ENCODE measurements around the gene ELK3.

ELK3 gene

GRCh38 chr12:96155781-96156180 lies 38.4 kb upstream of the ELK3 start:
- no peak for TF ChIP-seq CTCF (IDR thresholded peaks at IDR 0.05; ENCODE audit: extremely low read depth, insufficient read depth, missing control alignments)
- no peak for DNase-seq (ENCODE audit: low spot score)
- in situ Hi-C loops (cut with MboI; ENCODE audit: low pct_unique_long_range_greater_than_20kb, low sequenced_read_pairs, unreplicated experiment): no loop called here

GRCh38 chr12:96156211-96156610 lies 38.0 kb upstream of the ELK3 start:
- no peak for DNase-seq (ENCODE audit: low spot score)
- TF ChIP-seq CTCF (IDR thresholded peaks at IDR 0.05; ENCODE audit: extremely low read depth, insufficient read depth, missing control alignments): no peak
- in situ Hi-C loops (cut with MboI; ENCODE audit: low pct_unique_long_range_greater_than_20kb, low sequenced_read_pairs, unreplicated experiment): no loop called here

DNA sequence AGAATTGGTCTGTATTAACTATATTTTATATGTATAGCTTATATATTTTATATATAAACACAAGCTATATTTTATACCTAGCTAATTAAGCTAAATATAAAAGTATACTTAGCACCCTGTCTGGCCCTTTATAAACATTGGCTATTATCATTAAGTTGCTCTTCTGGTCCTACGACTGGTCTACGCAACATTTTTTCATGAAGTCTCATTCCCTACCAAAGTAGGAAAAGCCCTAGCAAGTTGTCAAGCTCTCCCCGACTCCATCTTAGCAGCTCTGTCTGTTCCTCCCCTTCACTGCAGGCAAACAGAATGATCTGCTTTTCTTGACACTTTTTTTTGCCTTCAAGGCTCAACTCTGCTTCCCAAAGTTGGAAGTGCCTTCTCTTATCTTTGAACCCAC lies 36.7 kb upstream of the ELK3 start:
- no peak for TF ChIP-seq CTCF (IDR thresholded peaks at IDR 0.05; ENCODE audit: extremely low read depth, insufficient read depth, missing control alignments)
- no peak for DNase-seq (ENCODE audit: low spot score)
- in situ Hi-C loops (cut with MboI; ENCODE audit: low pct_unique_long_range_greater_than_20kb, low sequenced_read_pairs, unreplicated experiment): no loop called here

GRCh38 chr12:96164951-96165811 lies 29.0 kb upstream of the ELK3 start:
- no peak for TF ChIP-seq CTCF (IDR thresholded peaks at IDR 0.05; ENCODE audit: extremely low read depth, insufficient read depth, missing control alignments)
- in situ Hi-C loops (cut with MboI; ENCODE audit: low pct_unique_long_range_greater_than_20kb, low sequenced_read_pairs, unreplicated experiment): no loop called here
- DNase-seq (ENCODE audit: low spot score): no peak

DNA sequence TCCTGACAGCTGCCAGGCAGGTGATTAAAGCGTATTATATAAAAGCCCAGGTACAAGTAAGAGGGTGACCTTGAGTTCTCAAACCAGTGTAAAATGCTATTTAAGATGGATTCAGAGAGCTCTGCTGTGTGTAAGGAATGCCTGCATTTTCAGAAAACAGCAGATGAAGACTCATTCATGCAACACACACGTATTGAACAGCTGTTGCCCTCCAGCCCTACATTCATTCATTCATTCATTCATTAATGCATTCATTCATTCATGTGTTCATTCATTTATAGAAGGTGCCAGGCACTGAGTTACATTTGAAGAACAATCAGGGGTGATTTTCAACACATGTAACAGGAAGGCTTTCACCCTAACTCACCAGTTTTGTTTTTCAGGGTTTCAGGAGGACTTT lies 27.4 kb upstream of the ELK3 start:
- no peak for DNase-seq (ENCODE audit: low spot score)
- no peak for TF ChIP-seq CTCF (IDR thresholded peaks at IDR 0.05; ENCODE audit: extremely low read depth, insufficient read depth, missing control alignments)
- in situ Hi-C loops (cut with MboI; ENCODE audit: low pct_unique_long_range_greater_than_20kb, low sequenced_read_pairs, unreplicated experiment): no loop called here

DNA sequence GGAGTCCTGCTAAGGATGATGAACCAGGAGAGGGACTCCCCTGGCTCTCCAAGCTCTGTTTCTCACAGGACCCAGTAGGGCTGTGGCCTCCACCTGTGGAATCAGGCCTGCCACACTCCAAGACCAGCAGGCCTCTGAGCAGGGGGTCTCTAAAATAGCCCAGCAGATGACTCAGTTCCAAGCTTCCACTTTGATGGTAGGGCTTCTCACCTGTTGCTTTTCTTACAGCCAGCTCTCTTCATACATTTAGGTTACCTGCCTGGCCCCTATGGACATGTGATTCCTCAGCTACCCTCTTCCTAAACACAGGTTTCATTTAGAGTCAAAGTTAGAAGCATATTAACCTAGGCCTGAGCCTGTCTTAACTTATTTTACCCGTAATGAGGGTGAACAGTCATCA lies 26.7 kb upstream of the ELK3 start:
- no peak for TF ChIP-seq CTCF (IDR thresholded peaks at IDR 0.05; ENCODE audit: extremely low read depth, insufficient read depth, missing control alignments)
- in situ Hi-C loops (cut with MboI; ENCODE audit: low pct_unique_long_range_greater_than_20kb, low sequenced_read_pairs, unreplicated experiment): no loop called here
- no peak for DNase-seq (ENCODE audit: low spot score)

All from GM13977 (cell line).